Trophoblast cell (in vitro differentiated cells and primary cell): Measurements from ENCODE around the gene BRAP.
"Not testable (repeated sequence)": the region's sequence is repeated elsewhere in the genome, so short reads cannot be mapped to it uniquely, and the experiment has no call there.

Source experiments
- DNase-seq, 2 donors: peaks; one replicate each; pipeline ENCODE4 v3.0.0-alpha.2; 2016
- H2AFZ ChIP-seq: 2 replicates; pipeline ENCODE4 v1.6.1; 2013; ENCODE audit warnings: low read length, moderate library complexity, mild to moderate bottlenecking; ENCODE audit not compliant: insufficient read depth, poor library complexity
- H2AK5ac ChIP-seq: 2 replicates; pipeline ENCODE4 v1.6.1; 2013; ENCODE audit warnings: mild to moderate bottlenecking, low read length
- H2BK120ac ChIP-seq: 2 replicates; pipeline ENCODE4 v1.6.1; 2013; ENCODE audit warnings: low read length, mild to moderate bottlenecking, moderate library complexity; ENCODE audit not compliant: insufficient read depth, poor library complexity
- H2BK12ac ChIP-seq: 2 replicates; pipeline ENCODE4 v1.6.1; 2013; ENCODE audit warnings: mild to moderate bottlenecking, low read length, moderate library complexity
- H2BK5ac ChIP-seq: 2 replicates; pipeline ENCODE4 v1.6.1; 2013; ENCODE audit warnings: low read length, low read depth, moderate library complexity, mild to moderate bottlenecking; ENCODE audit not compliant: poor library complexity
- H3K14ac ChIP-seq: 2 replicates; pipeline ENCODE4 v1.6.1; 2013; ENCODE audit warnings: mild to moderate bottlenecking, low read length
- H3K18ac ChIP-seq: 2 replicates; pipeline ENCODE4 v1.6.1; 2013; ENCODE audit warnings: mild to moderate bottlenecking, low read length
- H3K23ac ChIP-seq: 2 replicates; pipeline ENCODE4 v1.6.1; 2013; ENCODE audit warnings: low read length
- H3K27ac ChIP-seq: 2 replicates; pipeline ENCODE4 v1.5.1; 2013; ENCODE audit warnings: low read depth, mild to moderate bottlenecking, inconsistent platforms, low read length, moderate library complexity
- H3K27me3 ChIP-seq: 2 replicates; pipeline ENCODE4 v1.6.1; 2013; ENCODE audit warnings: inconsistent platforms, mild to moderate bottlenecking, low read length, moderate library complexity; ENCODE audit not compliant: insufficient read depth
- H3K36me3 ChIP-seq, 2 experiments: 1 replicate in 1 of 2; 2 replicates in 1 of 2; pipeline ENCODE4 v1.6.1; 2013; ENCODE audit warnings: low read length in 2 of 2, mild to moderate bottlenecking in 2 of 2, moderate library complexity in 1 of 2; ENCODE audit not compliant: insufficient read depth in 2 of 2, control insufficient read depth in 1 of 2
- H3K4ac ChIP-seq: 2 replicates; pipeline ENCODE4 v1.6.1; 2013; ENCODE audit warnings: low read depth, mild to moderate bottlenecking, low read length, moderate library complexity
- H3K4me1 ChIP-seq, 2 experiments: 1 replicate in 1 of 2; 2 replicates in 1 of 2; pipeline ENCODE4 v1.6.1; 2013; ENCODE audit warnings: low read length in 2 of 2, mild to moderate bottlenecking in 2 of 2, moderate library complexity in 1 of 2; ENCODE audit not compliant: insufficient read depth in 2 of 2, control insufficient read depth in 1 of 2
- H3K4me2 ChIP-seq: 2 replicates; pipeline ENCODE4 v1.6.1; 2013; ENCODE audit warnings: inconsistent platforms, mild to moderate bottlenecking, low read length, moderate library complexity
- H3K4me3 ChIP-seq: 2 replicates; pipeline ENCODE4 v1.5.1; 2013; ENCODE audit warnings: mild to moderate bottlenecking, low read depth, low read length, inconsistent platforms
- H3K79me1 ChIP-seq: one replicate; pipeline ENCODE4 v1.6.1; 2013; ENCODE audit warnings: low read length
- H3K79me2 ChIP-seq: 2 replicates; pipeline ENCODE4 v1.6.1; 2013; ENCODE audit warnings: low read length, mild to moderate bottlenecking; ENCODE audit not compliant: control insufficient read depth, insufficient read depth, poor library complexity
- H3K9ac ChIP-seq: 2 replicates; pipeline ENCODE4 v1.6.1; 2013; ENCODE audit warnings: mild to moderate bottlenecking, low read length
- H3K9me3 ChIP-seq: 2 replicates; pipeline ENCODE4 v1.6.1; 2013; ENCODE audit warnings: low read depth, mild to moderate bottlenecking, control low read depth, inconsistent platforms, low read length; ENCODE audit not compliant: insufficient read depth
- H4K12ac ChIP-seq: 2 replicates; pipeline ENCODE4 v1.6.1; 2013; ENCODE audit warnings: low read depth, mild to moderate bottlenecking, low read length, moderate library complexity
- H4K8ac ChIP-seq: 2 replicates; pipeline ENCODE4 v1.6.1; 2013; ENCODE audit warnings: low read depth, mild to moderate bottlenecking, low read length, moderate library complexity
- H4K91ac ChIP-seq: one replicate; pipeline ENCODE4 v1.6.1; 2013; ENCODE audit warnings: low read depth, mild to moderate bottlenecking, low read length, moderate library complexity
- WGBS: extraction: QIAGEN DNeasy Blood & Tissue Kit; methylation state at CpG from one replicate; pipeline ENCODE4 v1.1.7; 2013; ENCODE audit warnings: missing lambda C conversion rate; ENCODE audit not compliant: insufficient read length, insufficient coverage; ENCODE audit errors: extremely low coverage; 5-methylcytosine and 5-hydroxymethylcytosine counted together

BRAP gene

DNA sequence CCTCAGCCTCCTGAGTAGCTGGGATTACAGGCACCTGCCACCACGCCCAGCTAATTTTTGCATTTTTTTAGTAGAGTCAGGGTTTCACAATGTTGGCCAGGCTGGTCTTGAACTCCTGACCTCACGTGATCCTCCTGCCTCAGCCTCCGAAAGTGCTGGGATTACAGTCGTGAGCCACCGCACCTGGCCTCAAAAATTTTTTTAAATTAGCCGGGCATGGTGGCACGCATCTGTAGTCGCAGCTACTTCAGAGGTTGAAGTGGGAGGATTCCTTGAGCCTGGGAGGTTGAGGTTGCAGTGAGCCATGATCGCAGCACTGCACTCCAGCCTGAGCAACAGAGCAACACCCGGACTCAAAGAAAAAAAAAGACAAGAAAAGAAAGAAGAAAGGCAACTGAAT lies 67.9 kb downstream of the BRAP start:
- H4K8ac ChIP-seq, H3K18ac ChIP-seq, H4K12ac ChIP-seq, H3K4me2 ChIP-seq, H2BK120ac ChIP-seq, H2BK5ac ChIP-seq, H3K14ac ChIP-seq, H3K4ac ChIP-seq, H3K9ac ChIP-seq, H3K27ac ChIP-seq, H3K4me1 ChIP-seq, H3K79me1 ChIP-seq, H2AK5ac ChIP-seq, H3K4me3 ChIP-seq, H2AFZ ChIP-seq, H3K9me3 ChIP-seq, H3K27me3 ChIP-seq, H4K91ac ChIP-seq, H3K23ac ChIP-seq, H3K36me3 ChIP-seq, H2BK12ac ChIP-seq, H3K79me2 ChIP-seq: not testable (repeated sequence)
- no CpG with 5 or more reads among the region's 10 CpGs for WGBS
- peak; percentile 46 to 73 for DNase-seq

DNA sequence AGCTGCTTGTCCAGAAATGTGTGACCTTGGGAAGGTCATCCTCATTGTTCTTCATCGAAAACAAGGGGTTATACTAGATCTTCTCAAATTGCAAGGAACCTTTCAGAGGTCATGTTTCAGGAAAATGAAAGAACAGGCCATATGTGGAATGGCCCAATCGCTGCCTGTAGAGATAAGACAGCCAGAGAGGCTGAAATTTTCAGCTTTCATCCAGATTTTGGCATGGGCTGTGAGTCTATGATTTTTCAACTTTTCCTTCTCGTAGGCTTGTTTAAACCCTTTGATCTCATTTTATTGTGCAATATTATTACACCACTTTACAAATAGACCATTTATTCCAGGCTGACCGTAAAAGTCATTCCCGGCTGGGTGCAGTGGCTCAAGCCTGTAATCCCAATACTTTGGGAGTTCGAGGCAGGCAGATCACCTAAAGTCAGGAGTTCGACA lies 69.6 kb downstream of the BRAP start:
- no peak overlapping the region for H4K12ac ChIP-seq
- H3K79me2 ChIP-seq = no peaks in the 10 kb centered on the region
- no peak overlapping the region for H2BK120ac ChIP-seq
- no peak overlapping the region for H4K91ac ChIP-seq
- H3K14ac ChIP-seq = no peak overlapping the region
- H2AFZ ChIP-seq = no peak overlapping the region
- H2AK5ac ChIP-seq = no peak overlapping the region
- H3K4me1 ChIP-seq = no peaks in the 10 kb centered on the region
- H3K27ac ChIP-seq = no peak overlapping the region
- H3K9me3 ChIP-seq = no peaks in the 10 kb centered on the region
- no peak overlapping the region for H3K4me3 ChIP-seq
- H2BK5ac ChIP-seq = no peak overlapping the region
- no peak overlapping the region for H3K4me2 ChIP-seq
- no peaks in the 10 kb centered on the region for H3K36me3 ChIP-seq
- H3K27me3 ChIP-seq = no peaks in the 10 kb centered on the region
- H4K8ac ChIP-seq = no peak overlapping the region
- H3K79me1 ChIP-seq = no peaks in the 10 kb centered on the region
- no peak overlapping the region for H3K18ac ChIP-seq
- WGBS = no CpG with 5 or more reads among the region's 7 CpGs
- no peak for DNase-seq
- H3K4ac ChIP-seq = no peak overlapping the region
- no peak overlapping the region for H3K23ac ChIP-seq
- H3K9ac ChIP-seq = no peak overlapping the region
- no peak overlapping the region for H2BK12ac ChIP-seq

DNA sequence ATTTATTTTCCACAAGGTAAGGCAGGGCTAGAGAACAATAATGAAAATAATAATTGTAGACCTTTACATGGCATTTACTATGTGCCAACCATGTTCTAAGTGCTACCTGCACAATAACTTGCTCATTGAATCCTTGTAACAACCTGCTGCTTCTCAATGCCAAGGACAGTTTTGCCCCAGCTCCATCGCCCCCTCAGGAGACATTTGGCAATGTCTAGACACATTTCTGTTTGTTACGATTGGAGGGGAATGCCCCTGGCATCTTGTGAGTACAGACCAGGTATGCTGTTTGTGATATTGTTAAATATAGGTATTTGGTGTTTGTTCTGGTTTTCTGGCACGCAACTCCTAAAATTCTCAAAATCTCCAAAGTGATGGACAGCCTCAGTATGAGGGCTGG lies 78.5 kb downstream of the BRAP start:
- H3K9me3 ChIP-seq = no peaks in the 10 kb centered on the region
- no peak overlapping the region for H3K4me3 ChIP-seq
- WGBS = no CpG with 5 or more reads among the region's 3 CpGs
- no peaks in the 10 kb centered on the region for H3K27me3 ChIP-seq
- no peak for DNase-seq
- H3K18ac ChIP-seq = no peak overlapping the region
- no peaks in the 10 kb centered on the region for H3K4me1 ChIP-seq
- H4K91ac ChIP-seq = no peak overlapping the region
- no peak overlapping the region for H3K27ac ChIP-seq
- H2AFZ ChIP-seq = no peak overlapping the region
- H3K79me1 ChIP-seq = no peaks in the 10 kb centered on the region
- no peak overlapping the region for H4K12ac ChIP-seq
- no peak overlapping the region for H3K4me2 ChIP-seq
- H3K9ac ChIP-seq = no peak overlapping the region
- no peak overlapping the region for H4K8ac ChIP-seq
- H3K4ac ChIP-seq = no peak overlapping the region
- H3K79me2 ChIP-seq = no peaks in the 10 kb centered on the region
- no peak overlapping the region for H3K23ac ChIP-seq
- H2BK120ac ChIP-seq = no peak overlapping the region
- H3K36me3 ChIP-seq = no peaks in the 10 kb centered on the region
- no peak overlapping the region for H2BK12ac ChIP-seq
- H3K14ac ChIP-seq = no peak overlapping the region
- no peak overlapping the region for H2BK5ac ChIP-seq
- H2AK5ac ChIP-seq = no peak overlapping the region

DNA sequence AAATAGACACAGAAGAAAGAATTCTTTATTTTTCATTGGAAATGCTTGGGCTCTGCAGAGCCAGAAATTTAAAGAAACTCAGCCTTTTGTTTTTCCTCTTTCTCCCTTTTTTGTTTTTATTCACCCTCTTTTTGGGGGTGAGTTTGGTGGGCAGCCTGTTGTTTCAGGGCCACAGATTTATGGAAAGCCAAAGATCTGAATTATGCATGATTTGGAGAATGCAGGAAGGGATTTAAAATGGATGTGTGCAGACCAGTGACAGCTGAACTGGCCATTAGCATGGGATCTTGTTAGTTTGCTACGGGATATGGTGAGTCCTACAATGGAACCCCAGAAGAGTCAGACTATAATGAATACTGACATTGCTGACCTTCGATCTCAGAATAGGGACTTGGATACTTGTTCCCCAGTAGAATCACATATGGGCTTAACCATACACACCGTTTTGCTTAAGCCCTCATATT lies 79.0 kb downstream of the BRAP start:
- H3K27me3 ChIP-seq = no peaks in the 10 kb centered on the region
- DNase-seq = no peak

More for the DNA sequence above, 79.0 kb downstream of the BRAP start:
- H4K91ac ChIP-seq = no peak overlapping the region
- no peak overlapping the region for H2BK120ac ChIP-seq
- H3K4me2 ChIP-seq = no peak overlapping the region
- H4K8ac ChIP-seq = no peak overlapping the region
- H3K23ac ChIP-seq = no peak overlapping the region
- H2BK5ac ChIP-seq = no peak overlapping the region
- no peak overlapping the region for H3K4me3 ChIP-seq
- H2AK5ac ChIP-seq = no peak overlapping the region
- no CpG with 5 or more reads among the region's 3 CpGs for WGBS
- no peaks in the 10 kb centered on the region for H3K79me2 ChIP-seq
- H3K4ac ChIP-seq = no peak overlapping the region
- no peaks in the 10 kb centered on the region for H3K9me3 ChIP-seq
- no peak overlapping the region for H2AFZ ChIP-seq
- H3K4me1 ChIP-seq = no peaks in the 10 kb centered on the region
- no peak overlapping the region for H3K18ac ChIP-seq
- no peak overlapping the region for H3K9ac ChIP-seq
- no peaks in the 10 kb centered on the region for H3K36me3 ChIP-seq
- no peak overlapping the region for H3K14ac ChIP-seq
- H3K27ac ChIP-seq = no peak overlapping the region
- H4K12ac ChIP-seq = no peak overlapping the region
- no peak overlapping the region for H2BK12ac ChIP-seq
- H3K79me1 ChIP-seq = no peaks in the 10 kb centered on the region
